T-helper 2 cell treated with Interferon-gamma antibody and Interleukin-4, amounts not matched to agents 100 ng/mL and 5 ng/mL, for 36 hours (primary cell): ENCODE data around the gene LRIF1. TPM values are rescaled to one million over a fixed set of nuclear protein-coding genes. Genes with fewer than 3 reads are reported as not detected.
"Not testable (repeated sequence)": the region's sequence is repeated elsewhere in the genome, so short reads cannot be mapped to it uniquely, and the experiment has no call there.

Source experiments
- intact Hi-C: fragments of 100-400 bp; cut with micrococcal nuclease; formaldehyde crosslinking; loops from one replicate; pipeline ENCODE4 v1.15.1; 2023
- total RNA-seq: library from RNA; stranded (reverse); gene quantifications from 2 replicates; pipeline ENCODE4 v1.2.3, GENCODE V29; 2022

LRIF1 gene
- total RNA-seq, 1 donor from 2014 or later: 20.4 TPM

DNA sequence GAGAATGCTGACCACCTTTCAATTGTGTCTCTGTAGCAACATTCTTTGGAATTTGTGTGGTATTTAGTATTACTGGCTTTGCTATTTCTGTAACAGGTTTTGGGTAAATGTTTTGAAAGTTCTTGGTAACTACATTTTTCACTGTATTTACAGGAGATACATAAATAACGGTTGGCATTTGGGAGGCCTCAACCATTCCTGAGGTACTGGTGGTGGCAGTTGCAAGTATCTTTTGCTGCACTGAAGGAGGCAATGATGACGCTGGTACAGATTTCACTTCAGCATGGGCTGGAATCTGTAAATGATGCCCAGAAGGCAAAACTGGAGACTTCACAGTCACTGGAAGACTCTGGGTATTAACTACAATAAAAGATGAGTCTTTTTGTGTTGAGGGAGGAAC, 11.7 kb downstream of the LRIF1 start:
- intact Hi-C loops: no loop called here

DNA sequence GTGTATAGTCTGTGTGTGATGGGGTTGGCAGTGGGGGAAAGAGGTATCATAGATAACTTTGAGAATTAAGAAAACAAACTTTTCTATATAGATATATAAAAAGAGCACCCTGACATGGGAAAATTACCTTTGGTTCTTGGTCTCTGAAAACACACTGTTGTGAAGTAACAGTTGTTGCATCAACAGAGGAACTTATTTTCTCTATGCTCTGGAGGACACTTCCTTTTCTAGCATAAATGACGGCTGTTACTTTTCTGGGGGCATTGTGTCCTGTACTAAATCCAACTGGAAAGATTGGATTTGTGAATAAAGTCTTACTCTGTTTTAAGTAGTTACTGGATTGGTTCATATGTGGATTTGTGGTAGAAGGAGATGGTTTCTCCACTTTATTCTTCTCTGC, 12.6 kb downstream of the LRIF1 start:
- intact Hi-C loops: no loop called here

DNA sequence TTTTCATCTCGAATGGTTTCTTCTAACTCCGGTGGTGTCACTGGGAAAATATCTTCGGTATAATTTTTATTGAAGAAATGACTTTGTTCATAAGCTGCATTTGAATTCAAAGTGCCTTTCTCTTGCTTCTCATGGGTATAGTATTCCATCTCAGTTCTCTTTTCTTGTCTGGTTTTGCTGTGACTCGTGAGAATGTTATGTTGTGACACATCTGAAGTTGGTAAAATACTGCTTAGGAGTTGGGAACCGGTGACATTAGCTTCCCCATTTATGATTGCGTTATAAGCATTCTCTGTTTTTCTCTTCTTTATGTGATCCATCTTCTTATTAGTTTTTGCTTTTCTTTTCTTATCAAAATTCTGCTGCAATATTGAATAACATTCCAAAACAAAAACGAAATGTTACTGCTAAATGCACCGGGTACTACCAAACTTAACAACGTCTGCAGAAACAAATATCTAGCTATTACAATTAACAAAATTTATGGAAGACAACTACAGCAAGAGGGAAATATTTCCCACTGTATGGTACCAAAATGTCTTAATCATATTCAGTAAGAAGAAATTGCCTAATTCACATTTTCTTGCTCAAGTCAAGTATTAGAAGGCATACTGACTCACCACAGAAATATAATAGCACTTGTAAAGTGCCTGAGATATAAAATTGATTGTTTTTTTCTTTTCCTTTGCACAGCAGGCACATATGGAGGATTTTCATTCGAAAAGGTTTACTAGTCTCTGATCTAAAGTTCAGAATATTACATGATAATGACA, 15.5 kb downstream of the LRIF1 start:
- intact Hi-C loops: no loop called here

DNA sequence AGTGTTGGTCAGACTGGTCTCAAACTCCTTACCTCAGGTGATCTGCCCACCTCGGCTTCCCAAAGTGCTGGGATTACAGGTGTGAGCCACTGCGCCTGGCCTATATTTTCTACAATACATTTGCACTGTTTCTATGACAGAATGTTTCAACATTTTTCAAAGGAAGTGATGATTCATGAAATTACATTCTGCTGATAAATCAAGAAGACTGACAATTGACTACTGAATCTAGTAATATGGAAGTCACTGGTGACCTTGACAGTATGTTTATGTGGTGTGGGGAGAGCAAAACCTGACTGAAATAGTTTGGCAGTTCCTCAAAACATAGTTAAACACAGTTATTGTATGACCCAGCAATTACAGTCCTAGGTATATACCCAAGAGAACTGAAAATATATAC, 18.1 kb downstream of the LRIF1 start:
- intact Hi-C loops: no loop called here

DNA sequence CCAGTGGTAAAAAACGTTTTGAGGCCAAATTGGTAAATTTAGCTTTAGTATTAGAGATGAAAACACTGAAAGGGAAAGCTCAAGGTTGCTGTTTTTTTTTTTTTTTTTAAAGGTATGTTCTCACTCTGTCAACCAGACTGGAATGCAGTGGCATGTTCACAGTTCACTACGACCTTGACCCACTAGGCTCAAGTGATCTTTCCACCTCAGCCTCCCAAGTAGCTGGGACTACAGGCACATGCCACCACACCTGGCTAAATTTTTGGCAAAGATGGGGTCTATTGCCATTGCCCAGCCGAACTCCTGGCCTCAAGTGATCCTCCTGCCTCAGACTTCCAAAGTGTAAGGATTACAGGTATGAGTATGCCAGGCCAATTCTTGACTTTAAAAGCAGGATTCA, 18.9 kb downstream of the LRIF1 start:
- intact Hi-C loops: no loop called here

DNA sequence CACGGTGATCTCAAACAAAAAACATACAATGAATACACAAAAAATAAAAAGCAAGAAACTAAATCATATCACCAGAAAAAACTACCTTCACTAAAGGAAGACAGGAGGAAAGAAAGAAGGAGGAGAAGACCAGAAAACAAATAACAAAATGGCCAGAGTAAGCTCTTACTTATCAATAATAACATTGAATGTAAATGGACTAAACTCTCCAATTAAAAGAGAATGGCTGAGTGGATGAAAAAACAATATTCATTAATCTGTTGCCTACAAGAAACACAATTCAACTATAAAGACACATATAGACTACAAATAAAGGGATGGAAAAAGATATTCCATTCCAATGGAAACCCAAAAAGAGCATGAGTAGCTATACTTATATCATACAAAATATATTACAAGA, 27.2 kb downstream of the LRIF1 start:
- intact Hi-C loops: no loop called here

DNA sequence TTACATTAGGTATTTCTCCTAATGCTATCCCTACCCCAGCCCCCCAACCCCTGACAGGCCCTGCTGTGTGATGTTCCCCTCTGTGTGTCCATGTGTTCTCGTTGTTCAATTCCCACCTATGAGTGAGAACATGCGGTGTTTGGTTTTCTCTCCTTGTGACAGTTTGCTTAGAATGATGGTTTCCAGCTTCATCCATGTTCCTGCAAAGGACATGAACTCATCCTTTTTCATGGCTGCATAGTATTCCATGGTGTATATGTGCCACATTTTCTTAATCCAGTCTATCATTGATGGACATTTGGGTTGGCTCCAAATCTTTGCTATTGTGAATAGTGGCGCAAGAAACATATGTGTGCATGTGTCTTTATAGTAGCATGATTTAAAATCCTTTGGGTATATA, 32.6 kb downstream of the LRIF1 start:
- intact Hi-C loops: not testable (repeated sequence)

DNA sequence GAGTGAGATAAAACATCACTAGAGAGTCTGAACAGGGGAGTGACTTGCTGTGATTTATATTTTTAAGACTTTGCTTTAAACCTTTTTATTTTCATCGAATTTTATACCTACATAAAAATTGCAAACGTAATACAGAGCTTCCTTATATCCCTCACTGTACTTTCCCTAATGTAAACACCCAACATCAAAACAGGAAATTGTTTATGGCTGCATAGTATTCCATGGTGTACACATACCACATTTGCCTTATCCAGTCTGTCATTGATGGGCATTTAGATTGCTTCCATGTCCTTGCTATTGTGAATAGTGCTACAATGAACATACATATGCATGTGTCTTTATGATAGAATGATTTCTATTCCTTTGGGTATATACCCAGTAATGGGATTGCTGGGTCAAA, 34.8 kb downstream of the LRIF1 start:
- intact Hi-C loops: no loop called here

DNA sequence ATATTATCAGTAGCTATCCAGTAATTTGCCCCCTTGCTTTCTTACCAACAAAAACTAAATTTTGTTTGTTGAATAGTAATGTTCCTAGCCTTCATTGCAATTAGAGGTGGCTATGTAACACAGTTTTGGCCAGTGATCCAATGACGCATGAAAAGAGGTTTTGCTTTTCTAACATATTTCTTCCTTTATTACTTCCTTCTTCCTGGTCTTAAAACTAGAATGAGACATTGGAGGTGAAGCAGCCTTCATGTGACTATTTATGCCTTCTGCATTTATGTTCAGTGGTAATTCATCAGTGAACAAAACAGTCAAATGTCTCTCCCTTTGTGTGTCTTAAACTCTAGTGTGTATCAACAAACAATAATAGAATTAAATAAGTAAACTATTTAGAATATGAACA, 35.5 kb downstream of the LRIF1 start:
- intact Hi-C loops: no loop called here

DNA sequence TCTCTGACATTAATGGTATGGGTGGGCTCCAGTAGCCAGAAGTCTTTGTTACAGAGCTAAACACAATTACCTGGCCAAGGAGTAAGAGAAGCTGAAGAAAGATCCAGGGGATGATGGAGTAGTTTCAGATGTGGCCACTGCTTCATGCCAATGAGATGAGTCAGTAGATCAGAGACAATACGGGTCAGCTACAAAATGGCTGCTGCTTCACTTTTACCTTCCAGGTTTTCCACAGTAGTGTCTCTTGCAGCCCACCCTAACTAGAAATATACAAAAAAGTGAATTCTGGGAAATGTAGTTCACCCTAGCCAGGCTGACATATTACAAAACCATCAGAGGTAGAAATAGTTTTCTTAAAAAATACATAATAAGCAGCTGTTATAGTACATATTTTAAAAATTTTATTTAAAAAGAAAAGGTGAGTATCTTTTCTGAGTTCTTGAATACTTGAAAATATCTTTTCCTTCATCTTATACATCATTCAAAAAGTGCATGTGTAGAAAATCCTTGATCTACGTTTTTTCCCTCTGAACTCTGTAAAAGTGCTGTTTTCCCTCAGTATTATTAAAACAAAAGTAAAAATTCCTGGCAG, 36.1 kb downstream of the LRIF1 start:
- intact Hi-C loops: no loop called here

DNA sequence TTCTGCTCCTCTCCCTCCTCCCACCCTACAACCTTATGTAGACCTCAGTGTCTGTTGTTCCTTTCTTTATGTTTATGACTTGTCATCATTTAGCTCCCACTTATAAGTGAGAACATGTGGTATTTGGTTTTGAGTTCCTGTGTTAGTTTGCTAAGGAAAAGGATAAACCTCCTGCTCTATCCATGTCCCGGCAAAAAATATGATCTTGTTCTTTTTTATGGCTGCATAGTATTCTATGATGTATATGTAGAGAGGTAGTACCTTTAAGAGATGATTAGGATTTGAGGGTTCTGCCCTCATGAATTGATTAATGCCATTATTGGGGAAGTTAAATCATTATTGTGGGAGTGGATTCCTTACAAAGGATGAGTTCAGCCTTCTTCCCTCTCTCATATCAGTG, 41.8 kb downstream of the LRIF1 start:
- intact Hi-C loops: no loop called here

DNA sequence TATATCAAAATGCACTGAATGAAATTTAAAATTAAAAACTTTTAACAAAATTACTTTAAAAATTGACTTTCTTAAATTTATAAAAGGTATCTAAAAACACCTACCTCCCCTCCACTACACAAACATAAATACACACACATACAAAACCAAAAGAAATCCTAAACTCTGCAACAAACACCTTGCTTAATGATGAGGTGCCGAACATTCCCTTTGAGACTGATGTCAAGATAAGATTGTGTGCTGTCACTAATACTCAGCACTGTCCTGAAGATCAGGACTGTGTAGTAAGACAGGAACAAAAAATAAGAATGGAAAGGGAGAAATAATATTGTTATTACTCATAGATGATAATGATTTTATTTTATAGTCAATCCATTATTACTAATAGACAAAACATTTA, 45.7 kb downstream of the LRIF1 start:
- intact Hi-C loops: loop anchor here (5.0 kb wide), 1 partner anchor 46 kb away; the partner anchor contains the start of gene CD53

DNA sequence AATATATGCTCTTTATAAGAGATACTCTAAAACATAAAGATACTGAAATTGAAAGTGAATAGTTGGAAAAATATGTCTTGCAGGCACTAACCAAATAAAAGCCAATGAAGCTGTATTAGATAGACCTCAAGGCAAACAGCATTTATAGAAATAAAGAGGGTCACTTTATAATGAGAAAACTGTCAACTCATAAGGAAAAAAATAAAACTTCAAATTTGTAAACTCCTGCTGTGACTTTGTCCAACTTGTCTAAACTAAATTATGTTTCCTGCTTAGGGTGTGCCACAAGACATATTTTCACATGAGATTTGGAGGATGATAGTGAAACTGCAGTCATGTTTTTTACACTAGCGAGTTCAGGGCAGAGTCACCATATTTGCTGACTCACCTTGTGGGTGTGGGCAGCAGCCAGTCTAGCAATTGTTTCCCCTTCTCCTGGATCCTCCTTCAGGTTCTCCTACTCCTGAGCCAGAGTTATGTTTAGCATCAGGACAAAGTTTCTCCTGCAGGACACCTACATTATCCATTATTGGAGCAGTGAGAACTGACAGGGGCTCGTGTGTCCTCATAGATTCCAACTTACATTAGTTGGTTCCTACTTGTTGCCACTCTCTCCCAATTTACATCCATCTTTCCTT, 46.9 kb downstream of the LRIF1 start:
- intact Hi-C loops: loop anchor here (2.0 to 5.0 kb wide), 3 partner anchors 36 to 48 kb away; partner anchors contain the start of gene CD53

DNA sequence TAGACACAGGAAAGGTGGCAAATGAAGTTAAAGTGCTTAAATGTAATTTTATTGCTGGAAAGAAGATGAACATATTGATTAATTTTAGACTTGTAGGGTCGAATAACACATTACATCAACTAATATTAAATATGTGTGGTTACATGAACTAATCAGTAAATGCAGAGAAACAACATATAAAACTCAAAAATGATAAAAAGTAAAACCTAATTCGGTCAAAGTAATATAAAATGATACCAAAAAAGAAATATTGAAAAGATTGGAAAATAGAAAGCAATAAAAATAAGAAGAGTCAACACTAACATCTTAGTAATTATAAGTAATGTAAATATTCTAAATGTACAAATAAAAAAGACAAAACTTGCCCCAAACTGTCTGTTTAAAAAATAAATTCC, 47.5 kb downstream of the LRIF1 start:
- intact Hi-C loops: loop anchor here (2.0 to 5.0 kb wide), 3 partner anchors 35 to 49 kb away; partner anchors contain the start of gene CD53

DNA sequence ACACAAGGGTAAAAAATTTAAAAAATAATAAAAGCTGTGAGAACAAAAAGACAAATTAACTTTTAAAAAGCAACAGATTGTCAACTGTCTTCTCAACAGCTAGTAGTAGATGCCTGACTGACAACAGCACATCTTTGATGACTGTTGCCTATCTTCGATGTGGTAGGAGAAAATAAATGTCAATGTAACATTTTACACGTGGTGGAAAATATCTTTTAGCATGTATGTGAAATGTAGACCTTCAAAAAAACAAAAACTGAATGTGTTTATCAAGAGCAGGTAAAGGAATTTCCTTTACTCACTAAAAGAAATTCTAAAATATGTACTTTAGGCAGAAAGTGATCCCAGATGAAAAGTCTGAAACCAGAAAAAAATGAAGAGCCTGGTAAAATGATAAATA, 47.9 kb downstream of the LRIF1 start:
- intact Hi-C loops: loop anchor here (2.0 to 5.0 kb wide), 3 partner anchors 35 to 49 kb away; partner anchors contain the start of gene CD53

DNA sequence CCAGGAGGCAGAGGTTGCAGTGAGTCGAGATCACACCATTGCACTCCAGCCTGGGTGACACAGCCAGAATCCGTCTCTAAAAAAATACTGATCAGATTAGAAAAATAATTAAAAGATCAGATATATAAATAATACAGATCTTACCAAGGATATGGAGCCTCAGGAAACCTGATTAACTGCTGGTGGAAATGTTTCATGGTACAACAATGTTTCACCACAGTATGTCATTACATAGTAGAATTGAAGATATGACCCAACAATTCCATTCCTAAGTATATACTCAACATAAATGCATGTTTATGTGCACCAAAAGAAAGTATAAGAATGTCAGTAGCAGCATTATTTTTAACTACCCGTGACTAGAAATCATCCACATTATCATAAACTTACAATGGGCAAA, 49.0 kb downstream of the LRIF1 start:
- intact Hi-C loops: loop anchor here (5.0 kb wide), 1 partner anchor 42 kb away; the partner anchor contains the start of gene CD53

DNA sequence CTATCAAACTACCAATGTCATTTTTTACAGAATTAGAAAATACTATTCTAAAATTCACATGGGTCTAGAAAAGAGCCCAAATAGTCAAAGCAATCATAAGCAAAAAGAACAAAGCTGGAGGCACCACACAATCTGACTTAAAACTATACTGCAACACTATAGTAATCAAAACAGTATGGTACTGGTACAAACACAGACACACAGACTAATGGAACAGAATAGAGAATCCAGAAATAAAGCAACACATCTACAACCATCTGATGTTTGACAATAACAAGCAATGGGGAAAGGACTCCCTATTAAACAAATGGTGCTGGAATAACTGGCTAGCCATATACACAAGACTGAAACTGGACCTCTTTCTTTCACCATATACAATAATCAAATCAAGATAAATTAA, 50.9 kb downstream of the LRIF1 start:
- intact Hi-C loops: no loop called here

DNA sequence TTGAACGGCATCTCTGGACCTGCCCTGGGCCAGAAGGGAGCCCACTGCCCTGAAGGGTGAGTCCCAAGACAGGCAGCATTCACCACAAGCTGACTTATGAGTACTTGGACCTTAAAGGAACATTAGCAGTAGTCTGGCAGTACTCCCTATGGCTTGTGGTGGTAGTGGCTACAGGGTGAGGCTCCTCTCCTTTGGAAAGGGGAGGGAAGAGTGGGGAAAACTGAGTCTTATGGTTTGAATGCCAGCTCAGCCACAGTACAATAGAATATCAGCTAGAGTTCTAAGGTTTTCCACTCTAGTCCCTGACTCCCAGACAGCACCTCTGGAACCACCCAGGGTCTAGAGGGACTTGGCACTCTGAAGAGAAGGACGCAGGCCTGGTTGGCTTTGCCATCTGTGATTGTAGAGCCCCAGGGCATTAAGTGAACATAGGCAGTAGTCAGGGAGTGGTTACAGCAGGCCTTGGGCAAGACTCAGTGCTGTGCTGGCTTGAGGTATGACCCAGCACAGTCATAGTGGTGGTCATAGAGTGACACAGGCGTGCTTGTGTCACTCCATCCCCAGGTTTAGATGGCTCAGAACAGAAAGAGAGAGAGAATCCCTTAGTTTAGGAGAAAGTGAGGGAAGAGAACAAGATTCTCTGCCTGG, 59.7 kb downstream of the LRIF1 start:
- intact Hi-C loops: no loop called here

DNA sequence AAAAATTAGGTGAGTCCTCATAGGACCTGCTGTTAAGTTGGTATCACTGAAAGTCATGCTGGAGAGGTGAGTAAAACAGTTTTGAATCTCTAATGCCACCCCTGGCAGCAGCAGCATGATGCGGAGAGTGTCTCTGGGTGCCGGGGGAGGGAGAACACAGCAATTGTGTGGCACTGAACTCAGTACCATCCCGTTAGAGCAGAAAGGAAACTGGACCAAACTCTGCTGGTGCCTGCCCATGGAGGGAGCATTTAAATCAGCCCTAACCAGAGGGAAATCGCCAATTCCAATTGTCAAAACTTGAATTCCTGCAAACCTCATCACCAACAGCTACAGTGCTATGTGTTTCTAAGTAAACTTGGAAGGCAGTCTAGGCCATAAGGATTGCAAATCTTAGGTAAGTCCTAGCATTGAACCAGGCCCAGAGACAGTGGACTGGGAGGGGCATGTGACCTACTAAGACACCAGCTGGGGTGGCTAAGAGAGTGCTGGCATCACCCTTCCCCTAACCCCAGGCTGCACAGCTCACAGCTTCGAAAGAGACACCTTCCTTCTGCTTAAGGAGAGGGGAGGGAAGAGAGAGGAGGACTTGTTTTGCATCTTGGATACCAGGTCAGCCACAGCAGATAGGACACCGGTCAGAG, 60.8 kb downstream of the LRIF1 start:
- intact Hi-C loops: no loop called here

DNA sequence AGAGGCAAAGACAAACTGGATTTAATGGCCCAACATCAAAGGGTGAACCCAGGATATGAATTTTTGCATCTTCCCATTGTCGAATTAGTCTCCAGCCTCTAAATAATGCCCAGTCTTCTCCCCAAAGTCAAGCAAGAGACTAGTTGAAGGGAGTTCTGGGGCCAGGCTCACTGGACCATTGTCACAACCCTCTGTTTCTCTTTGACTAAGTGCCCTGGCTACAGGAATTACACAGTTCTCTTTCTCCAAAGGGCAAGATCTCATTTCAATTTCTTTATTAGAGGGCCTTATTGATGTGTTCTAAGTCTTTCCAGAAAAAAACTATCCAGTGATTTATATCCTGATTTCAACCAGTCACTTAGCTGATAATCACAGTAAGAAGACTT, 64.3 kb downstream of the LRIF1 start:
- intact Hi-C loops: loop anchor here (5.0 kb wide), 1 partner anchor 63 kb away; the partner anchor contains the start of gene LRIF1
